GM10847 (cell line): ENCODE measurements around the gene KBTBD7.

Source experiments
- POLR2A ChIP-seq: IDR thresholded peaks from 2 replicates; pipeline ENCODE4 v1.6.1; 2011; ENCODE audit not compliant: insufficient read length; ENCODE audit errors: extremely low read depth

Gene KBTBD7

DNA sequence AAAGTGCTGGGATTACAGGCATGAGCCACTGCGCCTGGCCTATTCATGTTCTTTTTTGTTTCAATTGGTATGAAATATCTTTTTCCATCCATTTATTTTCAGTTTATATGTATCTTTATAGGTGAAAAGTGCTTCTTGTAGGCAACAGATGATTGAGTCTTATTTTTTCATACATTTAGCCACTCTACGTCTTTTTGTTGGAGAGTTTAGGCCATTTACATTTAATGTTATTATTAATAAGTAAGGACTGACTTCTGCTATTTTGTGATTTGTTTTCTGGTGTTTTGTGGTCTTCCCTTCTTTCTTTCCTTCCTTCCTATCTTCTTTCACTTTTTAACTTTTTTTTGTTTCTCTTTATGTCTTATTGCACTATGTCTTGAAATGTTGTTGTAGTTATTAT is 16.7 kb upstream of the KBTBD7 start:
- no peak for TF ChIP-seq POLR2A

DNA sequence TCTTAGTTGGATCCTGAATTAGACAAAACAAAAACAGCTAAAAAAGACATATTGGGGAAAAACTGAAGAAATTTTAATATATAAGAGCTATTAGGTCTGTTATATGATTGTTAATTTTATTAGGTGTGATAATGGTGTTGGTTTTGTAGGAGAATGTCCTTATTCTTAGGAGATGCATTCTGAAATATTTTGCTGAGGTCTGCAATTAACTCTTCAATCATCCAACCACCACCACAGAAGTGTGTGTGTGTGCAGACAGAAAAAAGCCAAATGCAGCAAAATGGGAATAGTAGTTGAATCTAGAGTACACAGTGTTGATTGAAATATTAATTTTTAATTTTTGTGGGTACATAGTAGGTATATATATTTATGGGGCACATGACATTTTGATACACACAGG is 12.1 kb upstream of the KBTBD7 start:
- TF ChIP-seq POLR2A, result no peak

GRCh38 chr13:41203810-41204209 is 9.4 kb upstream of the KBTBD7 start:
- TF ChIP-seq POLR2A, result no peak

DNA sequence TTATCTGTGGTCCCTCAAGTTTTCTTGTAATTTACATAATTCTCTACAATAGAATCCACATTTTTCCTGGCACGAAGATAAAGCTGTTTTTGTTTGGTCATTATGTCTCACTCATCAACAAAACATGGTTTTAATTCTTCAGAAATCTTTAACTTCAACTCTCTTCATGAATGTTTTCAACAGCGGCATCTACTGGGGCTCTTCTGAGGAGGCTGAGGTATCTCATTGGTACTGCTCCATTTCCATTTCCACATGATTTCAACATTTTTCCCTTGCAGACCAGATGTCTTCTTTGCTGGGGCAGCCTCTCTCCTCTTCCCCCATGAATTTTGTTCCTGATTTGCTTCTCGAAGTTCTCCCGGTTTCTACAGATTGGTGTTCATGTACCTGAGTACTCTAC is 5.8 kb upstream of the KBTBD7 start:
- no peak for TF ChIP-seq POLR2A

DNA sequence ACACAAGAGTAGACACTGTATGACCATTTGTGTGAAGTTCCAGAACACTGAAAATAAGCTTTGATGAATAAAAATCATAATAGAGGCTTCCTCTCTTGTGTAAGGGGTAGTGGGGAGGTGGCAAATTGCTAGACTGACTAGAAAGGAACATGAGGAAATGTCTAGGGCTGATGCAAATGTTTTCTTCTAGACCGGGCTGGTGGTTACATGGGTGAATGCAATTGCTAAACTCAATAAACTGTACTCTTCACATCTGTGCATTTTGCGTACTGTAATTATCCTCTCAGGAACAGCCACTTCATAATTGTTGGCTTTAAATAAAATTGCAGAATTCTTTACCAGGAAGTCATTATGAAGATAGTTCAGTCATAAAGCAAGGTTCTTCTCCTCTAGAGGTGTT is 5.2 kb upstream of the KBTBD7 start:
- TF ChIP-seq POLR2A, result no peak

GRCh38 chr13:41199079-41199478 is 4.7 kb upstream of the KBTBD7 start:
- TF ChIP-seq POLR2A, result no peak

DNA sequence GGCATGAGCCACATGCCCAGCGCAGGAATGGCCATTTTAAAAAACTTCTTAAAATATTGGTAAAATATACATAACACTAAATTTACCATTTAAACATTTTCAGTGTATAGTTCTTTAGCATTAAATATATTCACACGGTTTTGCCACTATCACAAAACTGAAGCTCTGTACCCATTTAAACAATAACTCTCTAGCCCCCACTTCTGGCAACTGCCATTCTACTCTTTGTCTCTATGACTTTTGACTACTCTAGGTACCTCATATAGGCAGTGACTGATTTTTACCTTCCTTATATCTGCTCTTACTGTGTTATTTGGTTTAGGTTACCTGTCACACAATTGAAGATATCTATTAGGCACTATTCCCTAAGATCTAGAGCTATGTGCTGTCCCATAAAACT is 2.3 kb upstream of the KBTBD7 start:
- TF ChIP-seq POLR2A, result no peak

- no peak for TF ChIP-seq POLR2A
Measured at GRCh38 chr13:41196011-41196410, 1.6 kb upstream of the KBTBD7 start.

DNA sequence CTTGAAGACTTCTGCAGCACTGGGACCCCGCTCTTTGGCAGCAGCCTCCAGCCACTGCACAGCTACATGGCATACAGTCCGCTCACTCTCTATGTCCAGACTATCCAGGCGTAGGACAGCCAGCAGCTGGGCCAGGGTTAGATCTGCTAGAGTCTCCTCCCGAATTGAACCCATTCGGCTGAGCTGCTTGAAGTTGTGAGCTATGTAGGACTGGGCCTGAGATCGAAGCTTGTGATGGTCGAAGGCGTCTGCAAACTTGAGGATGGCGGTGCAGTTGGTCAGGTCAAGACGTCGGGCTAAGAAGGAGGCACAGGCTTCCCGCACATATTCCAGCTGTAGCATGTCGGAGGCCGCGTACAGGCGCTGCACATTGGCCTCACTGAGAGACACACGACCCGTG is 900 bp downstream of the KBTBD7 start:
- TF ChIP-seq POLR2A, result no peak

- TF ChIP-seq POLR2A, result no peak
Measured at GRCh38 chr13:41188584-41188983, 5.8 kb downstream of the KBTBD7 start.

DNA sequence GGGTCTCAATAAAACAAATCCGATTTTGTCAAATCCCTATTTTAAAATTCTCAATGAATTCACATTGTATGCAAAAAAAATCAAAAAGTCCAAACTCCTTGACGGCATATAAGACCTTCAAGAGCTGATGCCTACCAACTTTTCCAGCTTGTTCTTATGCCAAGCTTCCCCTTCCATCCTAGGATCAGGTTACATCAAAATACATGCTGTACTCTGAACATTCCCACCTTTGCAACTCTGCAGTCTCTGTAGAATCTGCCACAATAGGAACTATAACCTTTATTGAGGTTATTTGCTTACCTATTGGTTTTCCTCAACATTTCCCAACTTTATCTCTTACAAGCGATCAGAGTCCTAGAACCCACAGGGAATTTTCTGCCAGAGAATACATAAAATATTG is 7.9 kb downstream of the KBTBD7 start:
- TF ChIP-seq POLR2A, result no peak

DNA sequence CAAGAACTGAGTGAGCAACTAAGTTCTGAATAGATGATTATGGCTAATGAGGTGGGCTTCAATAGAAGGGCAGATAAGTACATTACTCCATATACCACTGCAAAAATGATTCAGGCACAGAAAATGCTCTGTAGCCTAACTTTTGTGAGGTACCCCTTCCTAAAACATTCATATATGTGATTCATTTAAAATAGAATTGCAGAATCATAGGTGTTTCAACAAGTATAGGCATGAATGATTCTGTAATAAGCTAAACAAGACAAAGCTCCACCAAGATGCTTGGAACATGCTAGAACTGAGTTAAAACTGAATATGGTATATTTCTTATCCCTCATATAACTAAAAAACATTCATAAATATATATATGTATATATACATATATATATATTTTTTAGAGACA is 12.1 kb downstream of the KBTBD7 start:
- TF ChIP-seq POLR2A, result no peak

- TF ChIP-seq POLR2A, result no peak
Measured at GRCh38 chr13:41179593-41180250, 14.6 kb downstream of the KBTBD7 start.

- TF ChIP-seq POLR2A, result no peak
Measured at GRCh38 chr13:41178040-41178439, 16.3 kb downstream of the KBTBD7 start.

DNA sequence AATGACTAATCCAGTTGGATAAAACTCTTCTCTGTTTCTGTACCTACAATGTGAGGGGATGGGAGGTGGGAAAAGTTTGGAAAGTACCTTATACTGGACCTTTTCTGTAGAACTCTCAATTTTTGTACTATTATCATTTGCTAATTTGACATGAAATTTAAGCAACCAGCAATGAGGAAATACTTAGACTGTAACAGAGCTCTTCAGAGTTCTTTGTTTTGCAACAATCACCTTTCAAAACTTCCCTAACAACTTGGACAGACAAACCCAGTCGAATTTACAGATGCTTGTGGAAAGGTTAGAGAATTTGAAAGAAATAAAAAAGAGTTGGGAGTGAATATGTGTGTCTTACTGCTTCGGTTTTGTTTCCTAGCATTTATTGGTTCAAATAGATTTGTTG is 16.8 kb downstream of the KBTBD7 start:
- TF ChIP-seq POLR2A, result no peak

GRCh38 chr13:41162151-41162550 is 32.2 kb downstream of the KBTBD7 start:
- TF ChIP-seq POLR2A, result no peak

DNA sequence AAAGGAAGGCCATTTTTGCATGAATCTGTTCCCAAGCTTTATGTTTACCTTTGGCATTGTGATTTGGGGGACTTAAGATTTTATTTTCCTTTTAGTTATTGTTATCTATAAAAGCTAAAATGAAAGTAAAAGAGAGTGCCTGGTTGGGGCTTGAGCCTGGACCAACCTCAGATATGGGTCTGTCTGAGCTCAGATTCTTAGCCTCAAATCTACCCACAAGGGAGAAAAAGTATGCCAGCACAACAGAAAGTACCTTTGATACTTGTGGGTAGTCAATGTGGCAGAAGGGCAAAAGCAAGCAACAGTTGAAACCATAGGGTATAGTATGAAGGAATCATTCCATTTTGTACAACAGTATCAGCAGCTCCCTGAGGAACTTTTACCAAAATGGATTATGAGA is 35.2 kb downstream of the KBTBD7 start:
- TF ChIP-seq POLR2A, result no peak

DNA sequence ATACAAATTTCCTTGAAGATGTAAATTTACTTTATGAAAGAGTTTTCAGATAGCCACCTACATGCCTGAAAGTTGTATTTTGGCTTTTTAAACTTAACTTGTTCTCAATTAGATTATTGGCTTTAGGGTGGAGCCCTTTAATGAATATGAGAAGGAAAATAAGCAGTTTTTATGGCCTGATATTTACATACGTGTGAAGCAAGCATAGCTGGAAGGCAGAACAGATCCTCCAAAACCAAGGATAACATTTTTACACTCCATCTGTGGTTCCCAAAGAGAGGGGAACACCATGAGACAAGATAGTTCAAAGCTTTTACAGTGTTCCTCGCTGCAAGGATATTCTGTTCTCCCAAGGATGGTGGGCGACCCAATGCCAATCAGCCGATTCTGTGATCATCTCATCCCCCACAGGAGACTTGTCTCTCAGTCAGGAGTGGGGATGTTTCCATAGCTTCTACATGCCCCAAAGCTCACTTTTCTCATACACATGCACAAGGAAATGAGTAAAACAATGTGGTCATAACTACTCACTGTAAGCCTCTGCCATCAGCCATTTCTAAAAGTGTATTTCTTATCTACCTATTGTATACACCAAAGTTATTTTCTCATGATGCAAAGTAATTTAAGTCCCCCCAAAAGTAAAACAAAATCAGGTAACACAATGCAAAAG is 37.2 kb downstream of the KBTBD7 start:
- TF ChIP-seq POLR2A, result no peak

DNA sequence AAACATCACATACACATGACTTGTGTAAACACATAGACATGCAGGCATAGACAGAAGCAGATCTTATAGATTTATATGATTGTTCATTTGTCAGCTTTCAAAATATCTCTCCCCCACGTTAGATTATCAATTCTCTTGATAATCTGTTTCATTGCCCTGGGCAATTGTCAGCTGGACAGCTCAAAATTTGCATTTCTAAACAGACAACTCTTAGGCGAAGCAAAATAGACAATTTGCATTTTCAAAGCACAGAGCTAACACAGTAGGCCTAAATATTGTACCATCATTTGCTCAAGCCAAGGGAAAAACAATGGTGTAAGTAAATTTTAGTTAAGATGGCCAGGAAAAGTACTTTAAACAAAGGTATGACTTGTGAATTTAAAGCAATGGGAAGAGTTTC is 37.7 kb downstream of the KBTBD7 start:
- no peak for TF ChIP-seq POLR2A
